NK-92 (cell line): Measurements from ENCODE around the gene BTF3L4.

Experiments
- DNase-seq: peaks from one replicate; lab custom pipeline; 2025; ENCODE audit not compliant: unreplicated experiment; lab: John Stamatoyannopoulos, UW

The BTF3L4 gene

GRCh38 chr1:52122384-52122783 is 66.3 kb downstream of the BTF3L4 start:
- DNase-seq = no peak

DNA sequence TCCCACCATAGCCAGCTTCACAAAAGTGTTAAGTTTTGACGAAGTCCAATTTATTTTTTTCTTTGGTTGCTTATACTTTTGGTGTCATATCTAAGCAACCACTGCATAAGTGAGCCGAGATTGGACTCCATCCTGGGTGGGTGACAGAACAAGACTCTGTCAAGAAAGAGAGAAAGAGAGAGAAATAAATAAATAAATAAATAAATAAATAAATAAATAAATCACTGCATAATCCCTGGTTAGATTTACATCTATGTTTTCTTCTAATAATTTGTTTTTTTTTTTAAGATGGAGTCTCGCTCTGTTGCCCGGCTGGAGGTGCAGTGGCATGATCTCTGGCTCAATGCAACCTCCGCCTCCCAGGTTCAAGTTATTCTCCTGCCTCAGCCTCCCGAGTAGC is 67.5 kb downstream of the BTF3L4 start:
- no peak for DNase-seq

GRCh38 chr1:52125736-52126359 is 69.8 kb downstream of the BTF3L4 start:
- DNase-seq = no peak

DNA sequence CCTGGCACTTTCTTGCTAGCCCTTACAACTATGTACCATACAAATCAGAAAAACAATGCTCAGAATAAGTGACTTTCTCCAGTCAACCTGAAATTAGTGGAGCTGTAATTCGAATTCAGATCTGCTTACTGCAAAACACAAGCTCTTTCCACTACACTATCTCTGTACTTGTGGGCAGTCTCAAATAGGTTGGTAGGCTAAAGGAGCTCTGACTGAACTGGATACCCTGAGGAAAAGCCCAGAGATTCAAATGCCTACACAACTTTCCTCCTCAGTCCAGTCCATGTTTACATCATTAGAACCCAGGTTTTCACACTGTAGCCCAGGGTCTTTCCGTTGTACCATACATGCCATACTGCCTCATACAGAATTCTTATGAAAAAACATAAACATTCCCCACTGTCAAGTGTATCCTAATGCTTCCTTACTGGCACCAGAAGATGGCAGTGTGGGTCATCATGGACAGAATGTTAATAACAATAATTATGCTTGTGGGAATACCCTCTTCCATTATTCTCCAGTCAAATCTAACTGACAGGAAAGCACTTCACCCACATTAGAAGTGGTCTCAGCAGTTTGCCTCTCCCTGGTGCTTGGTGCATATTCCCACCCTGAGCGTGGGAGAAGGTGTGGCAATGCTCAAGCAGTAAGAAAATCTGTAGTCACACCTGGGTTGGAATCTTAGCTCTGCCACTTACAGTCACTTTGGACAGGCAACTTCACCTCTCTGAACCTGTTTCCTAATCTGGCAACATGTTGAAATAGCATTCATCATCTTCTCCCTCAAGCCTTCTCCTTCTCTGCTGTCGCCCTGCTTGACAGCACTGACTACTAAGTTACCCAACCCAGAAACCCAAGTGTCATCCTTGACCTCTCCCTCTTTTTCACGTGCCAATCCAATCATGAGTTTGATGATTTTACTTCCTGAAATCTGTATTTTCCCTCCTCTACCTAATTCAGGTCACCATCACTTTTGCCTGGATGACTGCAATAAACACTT is 71.4 kb downstream of the BTF3L4 start:
- DNase-seq = no peak

- no peak for DNase-seq
These were observed 83.9 kb downstream of the BTF3L4 start for GRCh38 chr1:52139817-52140540.
